DOHH2 (cell line): ENCODE results near the gene AMHR2.

Source experiments
- H3F3A ChIP-seq: fragments of 200-600 bp; sonication (generic), shearing (Covaris generic); 2 replicates; pipeline ENCODE4 v1.6.0; 2016; ENCODE audit warnings: antibody characterized with exemption, mild to moderate bottlenecking; ENCODE audit not compliant: control insufficient read depth, insufficient read depth
- H3K27ac ChIP-seq: fragments of 200-600 bp; sonication (generic); 2 replicates; pipeline ENCODE4 v1.5.1; 2014; ENCODE audit warnings: low read depth, mild to moderate bottlenecking, low read length, moderate library complexity
- H3K27me3 ChIP-seq: fragments of 200-600 bp; sonication (generic); 2 replicates; pipeline ENCODE4 v1.6.1; 2014; ENCODE audit warnings: mild to moderate bottlenecking, low read length, mixed read lengths; ENCODE audit not compliant: control insufficient read depth
- H3K36me3 ChIP-seq: fragments of 200-600 bp; sonication (generic); 2 replicates; pipeline ENCODE4 v1.6.1; 2014; ENCODE audit warnings: mild to moderate bottlenecking, low read length, moderate library complexity, mixed read lengths; ENCODE audit not compliant: control insufficient read depth
- H3K4me1 ChIP-seq: fragments of 200-600 bp; sonication (generic); 2 replicates; pipeline ENCODE4 v1.6.1; 2014; ENCODE audit warnings: mild to moderate bottlenecking, low read length, mixed read lengths; ENCODE audit not compliant: control insufficient read depth
- H3K4me2 ChIP-seq: fragments of 200-600 bp; sonication (generic); 2 replicates; pipeline ENCODE4 v1.6.0; 2014; ENCODE audit warnings: mild to moderate bottlenecking, low read length, moderate library complexity
- H3K4me3 ChIP-seq: fragments of 200-600 bp; sonication (generic); 2 replicates; pipeline ENCODE4 v1.5.1; 2014; ENCODE audit warnings: mild to moderate bottlenecking, low read length, mixed read lengths
- H3K79me2 ChIP-seq: fragments of 200-600 bp; sonication (generic); 2 replicates; pipeline ENCODE4 v1.6.1; 2014; ENCODE audit warnings: mild to moderate bottlenecking, low read length, mixed read lengths; ENCODE audit not compliant: control insufficient read depth
- H3K9me2 ChIP-seq: fragments of 200-600 bp; sonication (generic); replicated peaks from 2 replicates; pipeline ENCODE4 v1.6.1; 2014; ENCODE audit warnings: mild to moderate bottlenecking, low read length, mixed read lengths; ENCODE audit not compliant: control insufficient read depth
- H3K9me3 ChIP-seq: fragments of 200-600 bp; sonication (generic); 2 replicates; pipeline ENCODE4 v1.6.1; 2014; ENCODE audit warnings: antibody characterized with exemption, low read length, mixed read lengths; ENCODE audit not compliant: control insufficient read depth, insufficient read depth
- H4K20me1 ChIP-seq: fragments of 200-600 bp; sonication (generic); 2 replicates; pipeline ENCODE4 v1.6.0; 2014; ENCODE audit warnings: low read depth, mild to moderate bottlenecking, antibody characterized with exemption, low read length, moderate library complexity; ENCODE audit not compliant: control insufficient read depth, insufficient read depth
- CTCF ChIP-seq: fragments of 200-600 bp; sonication (generic); IDR thresholded peaks from one replicate; pipeline ENCODE4 v1.5.1; 2014; ENCODE audit warnings: antibody characterized with exemption, mild to moderate bottlenecking, low read depth, low read length; ENCODE audit not compliant: poor library complexity, severe bottlenecking
- EZH2phosphoT487 ChIP-seq: fragments of 200-600 bp; sonication (generic); IDR thresholded peaks from 2 replicates; pipeline ENCODE4 v1.6.1; 2017; ENCODE audit warnings: borderline replicate concordance, mild to moderate bottlenecking, antibody characterized with exemption, low read length, moderate library complexity, mixed read lengths

AMHR2 gene

GRCh38 chr12:53402871-53403270 lies 20.8 kb upstream of the AMHR2 start:
- no peaks in the 10 kb centered on the region for H3K9me2 ChIP-seq
- H3K27me3 ChIP-seq = no peaks in the 10 kb centered on the region
- H3K79me2 ChIP-seq = peaks cover 49% of the 10 kb centered on the region
- no peaks in the 10 kb centered on the region for H4K20me1 ChIP-seq
- no peak overlapping the region for H3K27ac ChIP-seq
- H3K9me3 ChIP-seq = no peaks in the 10 kb centered on the region
- H3K4me1 ChIP-seq = no peaks in the 10 kb centered on the region
- no peak overlapping the region for H3K4me3 ChIP-seq
- H3K4me2 ChIP-seq = no peak overlapping the region
- TF ChIP-seq CTCF (no peak), EZH2phosphoT487 (no peak)
- H3K36me3 ChIP-seq = peaks cover 13% of the 10 kb centered on the region
- H3F3A ChIP-seq = no peaks in the 10 kb centered on the region

GRCh38 chr12:53410951-53411350 lies 12.7 kb upstream of the AMHR2 start:
- Histone ChIP-seq H3K4me3 (no peak overlapping the region), H3K4me1 (peaks cover 35% of the 10 kb centered on the region), H3K36me3 (peaks cover 44% of the 10 kb centered on the region), H3F3A (peaks cover 5% of the 10 kb centered on the region; the same call in 1 of the 2 replicates), H3K79me2 (no peaks in the 10 kb centered on the region), H3K9me2 (no peaks in the 10 kb centered on the region), H3K27ac (no peak overlapping the region), H3K4me2 (no peak overlapping the region), H3K27me3 (no peaks in the 10 kb centered on the region), H3K9me3 (no peaks in the 10 kb centered on the region), H4K20me1 (no peaks in the 10 kb centered on the region)
- TF ChIP-seq EZH2phosphoT487 (no peak), CTCF (no peak)

- Histone ChIP-seq H3K79me2 (no peaks in the 10 kb centered on the region), H3K27ac (no peak overlapping the region), H4K20me1 (no peaks in the 10 kb centered on the region), H3K4me1 (peaks cover 61% of the 10 kb centered on the region), H3K36me3 (peaks cover 36% of the 10 kb centered on the region), H3K27me3 (no peaks in the 10 kb centered on the region), H3K9me2 (no peaks in the 10 kb centered on the region), H3K4me2 (no peak overlapping the region), H3K9me3 (no peaks in the 10 kb centered on the region), H3F3A (peaks cover 12% of the 10 kb centered on the region), H3K4me3 (no peak overlapping the region)
- TF ChIP-seq EZH2phosphoT487 = no peak
- no peak for TF ChIP-seq CTCF
These were observed 10.0 kb upstream of the AMHR2 start for GRCh38 chr12:53413485-53414204.
